ENCODE data around the gene GATA2. TPM values are rescaled to one million over a fixed set of nuclear protein-coding genes. Genes with fewer than 3 reads are reported as not detected.
A peak's percentile ranks its signal among the peaks of the same experiment; 100 is the strongest.

GATA2 gene
- total and polyA plus RNA-seq, 5 donors: 9.7 to 18.1 (median 14.3) TPM

DNA sequence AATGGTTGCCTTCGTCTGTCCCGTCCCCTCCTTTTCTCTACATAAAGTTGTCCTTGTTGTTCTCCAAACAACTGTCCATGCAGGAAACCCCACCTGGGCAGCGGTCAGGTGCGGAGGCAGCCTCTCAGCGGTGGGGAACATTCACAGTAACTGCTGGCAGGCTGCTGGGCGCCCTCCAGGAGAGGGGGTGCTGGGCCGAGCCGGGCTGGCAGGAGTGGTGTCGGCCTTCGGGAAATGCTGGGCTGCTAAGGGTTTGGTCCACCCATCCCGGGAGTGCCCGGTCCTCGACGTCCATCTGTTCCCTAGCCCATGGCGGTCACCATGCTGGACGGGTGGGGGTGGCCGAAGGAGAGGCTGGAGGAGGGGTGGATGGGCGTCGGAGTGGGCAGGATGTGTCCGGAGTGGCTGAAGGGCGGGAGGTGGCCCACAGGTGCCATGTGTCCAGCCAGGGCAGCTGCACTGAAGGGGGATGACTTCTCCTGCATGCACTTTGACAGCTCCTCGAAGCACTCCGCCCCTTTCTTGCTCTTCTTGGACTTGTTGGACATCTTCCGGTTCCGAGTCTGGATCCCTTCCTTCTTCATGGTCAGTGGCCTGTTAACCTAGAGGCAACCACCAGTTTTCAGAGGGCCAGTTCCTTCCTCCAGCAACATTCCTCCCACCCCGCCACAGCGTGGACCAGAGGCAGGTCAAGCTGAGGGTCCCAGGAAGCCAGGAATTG lies 12.1 kb downstream of the GATA2 start:
- ATAC-seq (peak in 1 of 2 donors; percentile 1), DNase-seq (peak in 2 of 3 donors; percentile 51 to 60)
- intact Hi-C loops (cut with DNase I): no loop called here
- Histone ChIP-seq H3K27me3 (ENCODE audit: control insufficient read depth, insufficient read depth) (no peaks in the 10 kb centered on the region), H3K9me3 (ENCODE audit: control insufficient read depth, low read length) (no peaks in the 10 kb centered on the region), H3K27ac (ENCODE audit: low read length) (peak overlapping the region; percentile 67), H3K4me1 (ENCODE audit: control insufficient read depth, insufficient read depth, low read length) (no peaks in the 10 kb centered on the region), H3K4me3 (ENCODE audit: low read length) (no peak overlapping the region)
- WGBS: 76% methylated on average over 27 of the region's 27 CpGs

DNA sequence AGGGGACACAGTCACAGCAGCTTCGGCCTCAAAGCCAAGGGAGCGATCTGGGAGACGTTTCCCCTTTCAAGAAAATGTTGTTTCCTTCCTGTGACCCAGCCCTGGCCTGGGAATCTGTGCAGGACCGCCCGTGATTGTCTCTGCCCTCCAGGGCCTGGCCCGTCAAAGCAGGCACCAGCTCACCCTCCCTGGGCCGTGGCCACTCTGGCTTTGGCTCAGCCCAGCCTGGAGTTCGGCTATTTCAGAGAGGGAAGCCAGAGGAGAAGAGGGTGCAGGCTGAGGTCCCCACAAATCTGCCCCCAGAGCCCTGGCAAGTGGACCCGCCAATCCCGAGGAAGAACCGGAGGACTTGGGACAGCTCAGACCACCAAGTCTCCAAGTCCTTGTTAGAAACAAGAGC lies 12.7 kb downstream of the GATA2 start:
- H3K4me1 ChIP-seq (ENCODE audit: control insufficient read depth, insufficient read depth, low read length): no peaks in the 10 kb centered on the region

DNA sequence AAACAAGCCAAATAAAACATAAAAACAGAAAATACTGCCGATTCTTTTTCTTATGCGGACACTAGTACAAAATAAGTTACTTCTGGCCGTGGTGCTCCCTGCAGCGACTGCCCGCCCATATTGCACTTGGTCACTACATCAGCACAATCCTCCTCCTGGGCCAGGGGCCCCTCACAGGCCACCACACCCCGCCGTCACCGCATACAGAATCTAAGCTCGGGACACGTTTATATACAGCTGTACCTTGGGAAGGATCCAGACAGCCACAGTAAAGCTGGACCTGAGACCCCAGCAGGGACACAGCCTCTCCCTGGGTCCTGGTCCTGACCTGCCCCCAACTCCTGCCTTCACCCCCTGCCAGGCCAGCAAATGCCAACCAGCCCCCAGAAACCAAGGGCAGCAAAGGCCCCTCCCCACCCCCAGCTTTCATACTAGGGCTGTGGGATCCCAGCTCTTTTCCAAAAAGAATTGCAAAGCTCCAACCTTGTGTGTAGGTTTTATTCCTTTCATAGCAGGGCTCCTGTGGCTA lies 13.4 kb downstream of the GATA2 start:
- intact Hi-C loops (cut with DNase I): no loop called here
- 77% methylated on average over 10 of the region's 10 CpGs for whole genome bisulfite sequencing
- H3K4me3 ChIP-seq (ENCODE audit: low read length): no peak overlapping the region
- H3K9me3 ChIP-seq (ENCODE audit: control insufficient read depth, low read length): no peaks in the 10 kb centered on the region
- no peaks in the 10 kb centered on the region for H3K27me3 ChIP-seq (ENCODE audit: control insufficient read depth, insufficient read depth)
- ATAC-seq: no peak
- no peak overlapping the region for H3K27ac ChIP-seq (ENCODE audit: low read length)
- peak in 2 of 3 donors; percentile 35 to 36 for DNase-seq
- no peaks in the 10 kb centered on the region for H3K4me1 ChIP-seq (ENCODE audit: control insufficient read depth, insufficient read depth, low read length)

More for the DNA sequence above, 12.7 kb downstream of the GATA2 start:
- intact Hi-C loops (cut with DNase I): no loop called here
- H3K4me3 ChIP-seq (ENCODE audit: low read length): no peak overlapping the region
- ATAC-seq (peak; percentile 34 to 67), DNase-seq (peak; percentile 64 to 75 (median 64))
- peak overlapping the region; percentile 12 for H3K27ac ChIP-seq (ENCODE audit: low read length)
- H3K9me3 ChIP-seq (ENCODE audit: control insufficient read depth, low read length): no peaks in the 10 kb centered on the region
- H3K27me3 ChIP-seq (ENCODE audit: control insufficient read depth, insufficient read depth): no peaks in the 10 kb centered on the region
- 64% methylated on average over 11 of the region's 11 CpGs for WGBS

DNA sequence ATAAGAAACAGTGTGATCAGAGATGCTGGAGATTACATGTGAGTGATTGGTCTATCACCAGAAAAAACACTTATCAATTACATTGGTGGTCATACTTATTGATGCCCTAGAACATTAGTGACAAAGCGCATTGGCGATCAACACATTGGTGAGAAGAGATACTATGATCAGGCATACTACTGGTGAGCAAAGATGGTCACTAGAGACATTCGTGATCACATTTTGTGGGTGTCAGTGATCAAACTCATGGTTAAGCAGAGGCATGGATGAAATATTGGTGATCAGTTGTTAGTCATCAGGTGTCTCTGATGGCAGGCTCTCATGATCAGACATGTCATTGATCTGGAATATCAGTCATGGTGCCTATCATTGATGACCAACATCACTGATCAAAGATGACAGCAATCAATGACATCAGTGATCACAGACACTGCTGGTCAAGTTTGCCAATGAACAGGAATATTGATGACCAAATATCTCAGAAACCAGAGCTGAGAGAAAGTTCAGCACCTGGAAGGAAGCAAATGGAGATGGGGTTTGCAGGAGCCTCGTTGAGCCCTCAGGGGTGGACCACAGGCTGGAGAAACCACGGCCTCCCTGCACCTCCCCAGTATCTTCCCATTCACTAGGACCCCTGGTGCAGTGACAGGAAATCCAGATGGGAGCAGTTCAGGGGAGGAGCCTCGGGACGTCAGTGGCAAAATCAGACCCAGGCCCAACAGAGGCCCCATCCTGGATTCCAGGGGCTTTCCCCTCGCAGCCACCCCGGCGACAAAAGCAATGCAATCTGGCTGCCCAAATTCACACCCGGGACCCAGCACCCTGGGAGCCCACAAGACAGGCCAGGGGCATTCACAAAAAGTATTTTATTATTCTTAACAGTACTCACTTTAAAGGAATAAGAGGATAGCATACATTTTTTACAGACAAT lies 14.2 kb downstream of the GATA2 start:
- DNase-seq (peak in 2 of 3 donors; percentile 4 to 14), ATAC-seq (no peak)
- intact Hi-C loops (cut with DNase I): no loop called here
- Histone ChIP-seq H3K9me3 (ENCODE audit: control insufficient read depth, low read length) (no peaks in the 10 kb centered on the region), H3K4me3 (ENCODE audit: low read length) (no peak overlapping the region), H3K27me3 (ENCODE audit: control insufficient read depth, insufficient read depth) (no peaks in the 10 kb centered on the region), H3K4me1 (ENCODE audit: control insufficient read depth, insufficient read depth, low read length) (no peaks in the 10 kb centered on the region), H3K27ac (ENCODE audit: low read length) (no peak overlapping the region)
- 76% methylated on average over 11 of the region's 11 CpGs for WGBS

DNA sequence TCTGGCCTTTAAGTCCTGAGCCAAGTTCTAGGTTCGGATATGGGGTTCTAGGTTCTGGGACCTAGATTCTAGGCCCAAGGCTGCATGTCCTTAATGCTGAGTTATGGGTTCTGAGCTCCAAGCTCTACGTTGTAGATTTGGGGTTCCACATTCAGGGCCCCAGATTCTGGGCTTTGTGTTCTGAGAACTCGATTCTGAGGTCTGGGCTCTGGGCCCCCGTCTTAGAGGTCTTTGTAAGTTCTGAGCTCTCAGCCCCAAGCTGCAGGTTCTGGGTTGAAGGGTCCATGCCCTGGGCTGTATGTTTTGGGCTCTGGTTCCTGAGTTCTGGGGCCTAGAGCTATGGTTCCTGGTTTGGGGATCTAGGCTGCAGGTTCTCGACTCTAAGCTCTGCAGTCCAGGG lies 16.3 kb downstream of the GATA2 start:
- H3K4me1 ChIP-seq (ENCODE audit: control insufficient read depth, insufficient read depth, low read length): no peaks in the 10 kb centered on the region
- H3K27me3 ChIP-seq (ENCODE audit: control insufficient read depth, insufficient read depth): no peaks in the 10 kb centered on the region
- no peak overlapping the region for H3K27ac ChIP-seq (ENCODE audit: low read length)
- intact Hi-C loops (cut with DNase I): no loop called here
- ATAC-seq: no peak
- 89% methylated on average over 5 of the region's 5 CpGs for WGBS
- H3K9me3 ChIP-seq (ENCODE audit: control insufficient read depth, low read length): no peaks in the 10 kb centered on the region
- DNase-seq: peak in 2 of 3 donors; percentile 6 to 22
- no peak overlapping the region for H3K4me3 ChIP-seq (ENCODE audit: low read length)

DNA sequence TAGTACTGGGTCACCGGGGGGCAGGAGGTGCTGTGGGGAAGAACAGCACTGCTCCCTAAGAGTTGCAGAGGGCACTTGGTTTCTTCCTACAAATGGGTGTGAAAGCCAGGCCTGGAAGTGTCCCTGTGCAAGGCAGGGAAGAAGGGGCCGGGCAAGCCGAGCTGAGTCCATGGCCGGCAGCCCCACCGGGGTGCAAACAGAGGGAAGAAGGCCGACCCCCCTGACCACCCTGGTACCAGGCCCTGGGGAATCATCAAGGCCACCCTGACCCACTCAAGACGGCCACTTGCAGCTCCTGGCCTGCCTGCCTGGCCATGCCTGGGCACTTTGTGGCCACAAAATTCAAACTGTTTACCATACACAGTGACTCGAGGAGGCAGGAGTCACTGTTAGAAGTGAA lies 17.6 kb downstream of the GATA2 start:
- H3K27ac ChIP-seq (ENCODE audit: low read length): no peak overlapping the region
- no peaks in the 10 kb centered on the region for H3K27me3 ChIP-seq (ENCODE audit: control insufficient read depth, insufficient read depth)
- DNase-seq (peak in 1 of 3 donors; percentile 31), ATAC-seq (no peak)
- intact Hi-C loops (cut with DNase I): no loop called here
- H3K4me1 ChIP-seq (ENCODE audit: control insufficient read depth, insufficient read depth, low read length): no peaks in the 10 kb centered on the region
- 90% methylated on average over 8 of the region's 8 CpGs for WGBS
- H3K4me3 ChIP-seq (ENCODE audit: low read length): no peak overlapping the region
- H3K9me3 ChIP-seq (ENCODE audit: control insufficient read depth, low read length): no peaks in the 10 kb centered on the region

DNA sequence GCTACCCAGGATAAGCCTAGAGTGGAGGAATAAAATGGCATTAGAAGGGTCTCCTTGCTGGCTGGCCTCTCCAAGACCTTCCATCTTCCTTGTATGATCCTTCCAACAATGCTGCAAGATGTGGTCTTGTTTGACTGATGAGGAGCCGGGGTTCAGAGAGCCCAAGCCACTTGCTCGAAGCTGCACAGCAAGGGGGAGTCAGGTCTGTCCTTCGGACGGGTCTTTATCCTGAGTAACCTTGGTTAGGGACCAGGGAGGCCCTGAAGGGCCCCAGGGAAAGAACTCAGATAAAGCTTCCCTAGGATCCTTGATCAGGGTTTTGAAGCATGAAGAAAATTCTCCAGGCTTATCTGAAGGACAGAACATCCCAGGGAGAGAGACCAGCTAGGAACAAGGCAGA lies 19.3 kb downstream of the GATA2 start:
- WGBS: 46% methylated on average over 4 of the region's 4 CpGs
- Histone ChIP-seq H3K27me3 (ENCODE audit: control insufficient read depth, insufficient read depth) (no peaks in the 10 kb centered on the region), H3K4me3 (ENCODE audit: low read length) (no peak overlapping the region), H3K27ac (ENCODE audit: low read length) (no peak overlapping the region), H3K4me1 (ENCODE audit: control insufficient read depth, insufficient read depth, low read length) (no peaks in the 10 kb centered on the region), H3K9me3 (ENCODE audit: control insufficient read depth, low read length) (no peaks in the 10 kb centered on the region)
- intact Hi-C loops (cut with DNase I): no loop called here
- DNase-seq: peak in 1 of 3 donors; percentile 21
- ATAC-seq: no peak

DNA sequence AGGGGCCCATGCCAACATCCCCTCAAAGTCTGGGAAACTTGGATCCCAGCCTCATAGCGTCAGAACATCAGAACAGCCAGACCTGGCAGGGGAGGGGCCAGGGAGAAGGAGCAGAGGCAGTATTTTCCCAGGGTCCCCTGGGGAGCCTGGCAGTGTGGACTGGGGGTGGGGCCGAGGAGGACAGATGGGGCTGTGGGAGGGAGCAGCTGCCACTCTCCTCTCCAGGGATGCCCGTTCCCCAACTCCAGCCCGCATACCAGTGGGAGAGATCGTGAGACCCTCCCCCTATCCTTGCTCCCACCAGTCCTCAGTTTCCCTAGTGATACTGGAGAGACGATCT lies 19.9 kb downstream of the GATA2 start:
- peak in 1 of 3 donors; percentile 46 for DNase-seq
- Histone ChIP-seq H3K9me3 (ENCODE audit: control insufficient read depth, low read length) (no peaks in the 10 kb centered on the region), H3K4me1 (ENCODE audit: control insufficient read depth, insufficient read depth, low read length) (no peaks in the 10 kb centered on the region), H3K27ac (ENCODE audit: low read length) (no peak overlapping the region), H3K4me3 (ENCODE audit: low read length) (no peak overlapping the region), H3K27me3 (ENCODE audit: control insufficient read depth, insufficient read depth) (no peaks in the 10 kb centered on the region)
- ATAC-seq: peak in 1 of 2 donors; percentile 23
- WGBS: 40% methylated on average over 6 of the region's 6 CpGs
- intact Hi-C loops (cut with DNase I): no loop called here

DNA sequence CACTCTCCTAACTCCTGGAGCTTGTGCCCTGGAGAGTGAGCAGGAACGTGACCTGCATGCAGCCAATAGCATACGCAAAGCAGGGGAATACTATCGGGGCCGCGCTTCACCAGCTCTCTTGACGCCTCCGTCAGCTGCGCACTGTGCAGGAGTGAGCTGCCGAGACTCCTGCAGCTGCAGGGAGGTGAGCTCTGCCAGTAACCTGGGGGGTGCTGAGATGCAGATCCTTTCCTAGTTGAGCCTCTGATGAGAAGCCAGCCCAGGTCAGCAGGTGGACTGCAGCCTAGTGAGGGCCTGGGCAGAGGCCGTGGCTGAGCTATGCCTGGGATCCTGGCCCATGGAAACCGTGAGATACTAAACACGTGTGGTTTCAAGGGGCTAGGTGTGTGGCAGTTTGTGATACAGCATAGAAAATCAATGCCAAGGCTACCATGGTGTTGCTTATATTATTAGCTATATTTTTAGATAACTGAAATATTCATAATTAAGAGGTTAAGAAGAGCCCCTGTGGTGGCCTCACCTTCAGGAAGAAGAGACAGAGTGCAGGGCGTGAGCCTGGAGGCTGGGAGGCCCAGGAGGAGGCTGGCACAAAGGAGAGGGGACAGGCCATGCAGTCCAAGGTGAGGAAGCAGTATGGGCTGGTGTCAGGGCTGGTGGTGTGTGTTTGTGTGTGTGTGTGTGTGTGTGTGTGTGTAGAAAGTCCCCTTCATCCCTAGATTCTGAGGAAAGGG lies 20.4 kb downstream of the GATA2 start:
- Histone ChIP-seq H3K4me3 (ENCODE audit: low read length) (no peak overlapping the region), H3K4me1 (ENCODE audit: control insufficient read depth, insufficient read depth, low read length) (no peaks in the 10 kb centered on the region), H3K9me3 (ENCODE audit: control insufficient read depth, low read length) (no peaks in the 10 kb centered on the region), H3K27me3 (ENCODE audit: control insufficient read depth, insufficient read depth) (no peaks in the 10 kb centered on the region), H3K27ac (ENCODE audit: low read length) (no peak overlapping the region)
- ATAC-seq: no peak
- peak in 1 of 3 donors; percentile 18 for DNase-seq
- 79% methylated on average over 13 of the region's 13 CpGs for WGBS
- intact Hi-C loops (cut with DNase I): no loop called here

DNA sequence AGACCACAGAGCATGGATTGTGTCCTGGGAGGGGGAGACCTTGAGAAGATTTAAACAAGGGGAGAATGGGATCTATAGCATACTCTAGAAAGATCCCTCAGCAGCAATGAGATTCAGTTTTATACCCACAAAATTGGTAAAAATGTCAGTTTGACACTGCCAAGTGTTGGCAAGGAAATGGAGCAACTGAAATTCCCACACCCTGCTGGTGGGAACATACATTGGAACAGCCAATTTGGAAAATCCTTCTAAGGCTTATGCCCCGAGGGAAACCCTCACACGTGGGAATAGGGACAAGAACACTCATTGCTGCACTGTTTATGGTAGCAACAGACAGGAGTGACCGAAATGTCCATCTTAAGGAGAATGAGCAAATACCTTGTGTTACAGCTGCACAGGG lies 21.3 kb downstream of the GATA2 start:
- DNase-seq (no peak), ATAC-seq (no peak)
- H3K27me3 ChIP-seq (ENCODE audit: control insufficient read depth, insufficient read depth): no peaks in the 10 kb centered on the region
- 88% methylated on average over 3 of the region's 3 CpGs for WGBS
- intact Hi-C loops (cut with DNase I): no loop called here
- no peaks in the 10 kb centered on the region for H3K9me3 ChIP-seq (ENCODE audit: control insufficient read depth, low read length)
- H3K4me3 ChIP-seq (ENCODE audit: low read length): no peak overlapping the region
- no peaks in the 10 kb centered on the region for H3K4me1 ChIP-seq (ENCODE audit: control insufficient read depth, insufficient read depth, low read length)
- H3K27ac ChIP-seq (ENCODE audit: low read length): no peak overlapping the region

Measured in right cardiac atrium (tissue), 5 donors.